Superior temporal gyrus (tissue), 1 donor: Measurements from ENCODE around the gene JPH3.
A peak's percentile ranks its signal among the peaks of the same experiment; 100 is the strongest.

ENCODE experiments used
- DNase-seq: peaks from one replicate; pipeline ENCODE4 v3.0.0-alpha.2; 2016; ENCODE audit errors: extremely low spot score

JPH3 gene

GRCh38 chr16:87653234-87653633 lies 50.9 kb downstream of the JPH3 start:
- DNase-seq: no peak

GRCh38 chr16:87654826-87655225 lies 52.5 kb downstream of the JPH3 start:
- no peak for DNase-seq

DNA sequence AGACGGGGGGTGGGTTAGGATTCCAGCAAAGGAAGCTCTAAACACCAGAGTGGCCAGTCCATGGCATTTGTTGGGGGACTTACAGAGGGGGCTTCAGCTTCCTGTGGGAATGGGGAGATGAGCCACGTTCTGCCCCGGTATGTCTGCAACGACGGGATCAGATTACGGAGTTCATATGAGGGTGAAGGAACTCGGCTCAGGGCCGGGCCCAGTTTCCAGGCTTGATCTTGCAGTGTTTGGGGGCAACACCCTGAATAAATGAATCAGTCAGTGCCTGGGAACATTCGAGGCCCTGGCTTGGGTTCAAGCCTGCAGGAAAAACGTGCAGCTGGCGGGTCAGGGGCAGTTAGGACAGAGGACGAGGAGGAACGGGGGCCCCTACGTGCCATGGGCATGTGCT lies 54.0 kb downstream of the JPH3 start:
- DNase-seq: no peak

GRCh38 chr16:87657621-87658192 lies 55.4 kb downstream of the JPH3 start:
- DNase-seq: no peak

- DNase-seq: no peak
Measured at GRCh38 chr16:87658564-87659225, 56.4 kb downstream of the JPH3 start.

GRCh38 chr16:87661561-87661960 lies 59.3 kb downstream of the JPH3 start:
- no peak for DNase-seq

DNA sequence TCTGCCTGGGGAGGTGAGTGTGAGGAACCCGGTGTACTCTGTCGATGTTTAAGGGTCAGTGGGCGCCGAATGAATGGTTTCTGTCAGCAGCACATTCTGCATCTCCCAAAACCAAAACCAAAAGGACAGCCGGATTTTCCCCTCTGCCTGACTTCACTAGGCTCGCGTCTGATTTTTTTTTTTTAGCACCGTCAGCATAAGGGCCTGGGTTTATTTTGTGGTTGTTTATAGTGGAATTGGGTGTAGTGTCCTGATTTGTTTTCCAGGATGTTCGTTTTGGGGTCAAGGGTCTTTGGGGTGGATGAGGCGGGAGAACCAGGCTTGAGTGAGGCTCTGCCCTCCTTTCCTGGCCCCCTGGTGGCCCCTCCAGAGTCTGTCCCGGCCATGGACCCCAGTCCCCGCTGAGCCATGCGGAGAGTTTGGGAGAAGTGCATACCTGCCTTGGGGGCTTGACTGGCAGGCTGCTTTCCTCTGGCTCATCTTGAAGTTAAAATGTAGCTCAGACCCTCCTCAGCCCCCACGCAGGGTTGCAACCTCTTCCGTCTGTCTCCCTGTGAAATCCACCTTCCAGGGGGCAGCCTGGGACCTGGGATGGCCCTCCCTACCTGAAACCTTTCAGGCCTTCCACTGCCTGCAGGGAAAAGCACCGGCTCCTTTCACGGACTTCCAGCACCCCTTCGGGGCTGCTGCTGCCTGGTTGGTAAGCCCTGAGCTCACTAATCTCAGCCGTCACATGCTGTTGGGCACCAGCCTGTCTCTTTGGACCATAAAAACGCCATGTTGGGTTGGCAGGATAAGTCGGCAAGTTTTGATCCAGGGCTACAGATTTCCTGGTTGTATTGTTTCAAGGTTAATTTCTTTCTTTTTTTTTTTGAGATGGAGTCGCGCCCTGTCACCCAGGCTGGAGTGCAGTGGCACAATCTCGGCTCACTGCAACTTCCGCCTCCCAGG lies 60.2 kb downstream of the JPH3 start:
- no peak for DNase-seq

GRCh38 chr16:87664792-87665191 lies 62.5 kb downstream of the JPH3 start:
- DNase-seq: no peak

DNA sequence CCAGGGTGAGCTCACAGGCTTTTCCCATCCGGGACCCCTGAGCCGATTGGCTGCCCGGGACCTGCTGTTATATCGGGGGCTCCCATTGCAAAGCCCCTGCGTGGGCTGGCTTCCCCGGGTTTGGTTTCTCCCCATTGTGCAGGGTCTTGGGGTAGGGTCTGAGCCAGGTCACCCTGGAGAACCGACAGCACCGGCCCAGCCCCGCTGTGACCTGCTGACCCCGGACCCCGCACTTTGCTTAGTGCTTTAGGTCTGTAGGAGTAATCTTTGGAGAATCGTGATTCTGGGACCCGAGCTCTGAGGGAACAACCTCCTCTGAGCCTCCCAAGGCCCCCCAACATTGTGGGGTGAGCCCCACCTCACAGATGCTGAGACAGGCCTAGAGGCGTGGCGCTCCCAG lies 62.9 kb downstream of the JPH3 start:
- no peak for DNase-seq

DNA sequence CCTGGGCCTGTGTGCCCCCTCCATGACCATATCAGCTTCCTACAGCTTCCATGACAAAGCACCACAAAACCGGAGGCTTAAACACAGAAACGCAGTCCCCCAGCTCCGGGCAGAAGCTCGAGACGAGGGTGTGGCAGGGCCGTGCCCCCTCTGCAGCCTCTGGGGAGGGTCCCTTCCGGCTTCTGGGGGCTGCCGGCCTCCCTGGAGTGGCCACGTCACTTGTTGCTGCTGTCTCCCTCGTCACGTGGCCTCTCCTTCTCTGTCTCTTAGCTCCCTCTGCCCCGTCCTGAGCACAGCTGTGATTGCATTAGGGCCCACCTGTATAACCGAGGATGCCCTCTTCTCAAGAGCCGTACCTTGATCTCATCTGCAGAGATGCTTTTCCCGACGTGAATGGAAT lies 64.6 kb downstream of the JPH3 start:
- no peak for DNase-seq

DNA sequence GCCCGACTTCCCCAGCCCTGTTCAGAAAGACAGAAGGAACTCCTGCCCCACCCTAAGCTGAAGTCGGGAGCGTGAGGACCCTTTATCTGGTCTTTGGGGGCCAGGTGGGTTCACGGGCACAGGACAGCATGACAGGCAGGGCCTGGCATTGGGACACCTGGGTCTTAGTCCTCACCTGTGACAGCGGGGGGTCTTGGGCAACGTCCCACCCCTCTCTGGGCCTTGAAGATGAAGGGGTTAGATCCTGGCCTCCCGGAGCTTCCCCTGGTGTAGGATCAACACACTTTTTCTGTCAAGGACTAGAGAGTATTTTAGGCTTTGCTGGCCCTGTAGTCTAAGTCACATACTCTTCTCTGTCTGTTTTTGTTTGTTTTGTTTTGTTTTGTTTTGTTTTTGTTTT lies 65.1 kb downstream of the JPH3 start:
- no peak for DNase-seq

DNA sequence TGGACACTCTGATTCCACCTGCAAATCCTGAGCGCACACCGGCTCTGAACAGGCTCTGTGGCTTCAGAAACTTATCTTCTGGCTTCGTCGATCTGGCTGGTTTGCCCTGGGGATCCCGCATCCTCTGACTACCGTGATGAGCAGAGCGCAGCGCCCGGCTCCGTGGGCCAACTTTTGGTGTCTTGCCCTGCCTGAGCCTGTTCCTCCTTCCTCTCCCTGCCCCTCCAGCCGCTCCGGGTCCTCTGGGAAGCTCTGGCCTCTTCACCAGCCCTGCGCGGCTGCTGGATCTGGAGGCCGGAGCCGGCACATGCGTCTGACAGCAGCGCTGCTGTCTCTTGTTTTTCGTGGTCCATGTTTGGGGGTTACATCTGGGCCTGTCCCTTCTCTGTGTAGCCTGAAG lies 65.6 kb downstream of the JPH3 start:
- no peak for DNase-seq

- no peak for DNase-seq
Measured at GRCh38 chr16:87669672-87670071, 67.4 kb downstream of the JPH3 start.

DNA sequence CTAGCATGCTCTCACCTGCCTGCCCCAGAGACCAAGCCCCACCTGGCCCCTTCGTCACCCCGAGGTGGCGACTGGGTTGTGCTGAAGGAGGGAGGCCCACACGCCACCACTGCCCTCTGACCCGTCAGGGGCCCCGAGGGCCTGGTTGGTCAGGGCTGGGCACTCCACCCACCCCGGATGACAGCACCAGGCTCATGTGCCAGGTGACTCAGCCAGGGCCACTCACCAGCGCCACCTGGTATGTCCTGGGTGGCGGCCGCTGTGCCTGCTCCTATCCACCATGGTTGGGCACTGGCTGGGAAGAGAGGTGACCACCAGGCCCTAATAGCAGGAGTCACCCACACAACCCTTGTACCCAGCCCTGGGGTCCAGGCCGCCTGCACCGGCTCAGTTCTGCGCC lies 68.9 kb downstream of the JPH3 start:
- DNase-seq: no peak

GRCh38 chr16:87671715-87672270 lies 69.5 kb downstream of the JPH3 start:
- no peak for DNase-seq

DNA sequence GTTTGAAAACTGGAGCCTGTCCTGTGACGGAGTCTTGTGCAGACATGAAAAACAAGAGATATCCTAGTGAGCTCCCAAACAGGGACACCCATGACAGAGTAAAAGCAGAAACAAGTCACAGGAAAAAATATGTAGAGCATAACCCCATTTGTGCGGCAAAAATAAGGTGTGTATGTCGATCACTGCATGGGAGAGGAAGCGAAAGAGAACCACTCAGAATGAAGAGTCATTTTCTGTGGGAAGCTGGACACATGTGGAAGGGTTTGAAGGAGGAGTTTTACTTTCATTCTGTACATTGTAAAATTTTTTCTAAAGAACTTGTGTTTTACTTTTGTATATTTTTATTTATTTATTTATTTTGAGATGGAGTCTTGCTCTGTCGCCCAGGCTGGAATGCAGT lies 72.1 kb downstream of the JPH3 start:
- peak; percentile 5 for DNase-seq

DNA sequence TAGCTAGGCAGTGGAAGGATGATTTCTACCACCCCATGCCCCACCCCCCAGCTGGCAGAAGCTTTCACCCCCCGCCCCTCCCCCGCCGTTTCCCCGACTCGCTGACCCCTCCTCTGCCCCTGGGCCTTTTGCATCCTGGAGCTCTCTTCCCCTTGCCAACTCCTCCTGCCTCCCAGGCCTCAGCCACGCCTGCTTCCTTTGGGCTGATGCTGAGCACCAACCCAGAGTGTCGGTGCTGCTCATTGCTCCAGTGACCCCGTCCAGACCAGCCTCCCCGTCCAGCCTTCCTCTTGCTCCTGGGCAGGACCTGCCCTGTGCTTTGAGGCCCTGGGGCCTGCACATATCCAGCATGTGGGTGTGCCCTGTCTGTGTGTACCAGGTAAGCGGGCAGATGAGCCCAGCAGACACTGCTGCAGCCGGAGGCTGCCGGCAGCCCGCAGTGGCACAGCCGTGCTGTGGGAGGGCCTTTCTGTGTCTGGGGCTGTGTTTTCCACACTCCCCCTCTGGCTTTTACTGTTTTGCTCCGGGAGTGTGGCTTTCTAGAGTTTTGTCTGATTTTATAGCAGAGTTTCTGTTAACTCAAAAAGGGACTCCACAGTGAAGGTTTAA lies 72.9 kb downstream of the JPH3 start:
- no peak for DNase-seq

DNA sequence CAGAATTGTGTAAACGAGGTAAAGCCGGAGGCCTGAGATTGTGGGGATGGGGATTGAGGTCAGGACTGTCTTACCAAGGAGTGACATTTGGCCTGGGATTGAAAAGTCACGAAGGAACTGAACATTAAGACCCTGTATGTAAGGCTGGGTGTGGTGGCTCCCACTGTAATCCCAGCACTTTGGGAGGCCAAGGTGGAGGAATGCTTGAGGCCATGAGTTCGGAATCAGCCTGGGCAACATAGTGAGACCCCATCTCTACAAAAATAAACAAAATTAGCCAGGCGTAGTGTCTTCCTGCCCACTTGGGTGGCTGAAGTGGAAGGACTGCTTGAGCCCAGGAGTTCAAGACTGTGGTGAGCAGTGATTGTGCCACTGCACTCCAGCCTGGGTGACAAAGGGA lies 75.5 kb downstream of the JPH3 start:
- DNase-seq: no peak

DNA sequence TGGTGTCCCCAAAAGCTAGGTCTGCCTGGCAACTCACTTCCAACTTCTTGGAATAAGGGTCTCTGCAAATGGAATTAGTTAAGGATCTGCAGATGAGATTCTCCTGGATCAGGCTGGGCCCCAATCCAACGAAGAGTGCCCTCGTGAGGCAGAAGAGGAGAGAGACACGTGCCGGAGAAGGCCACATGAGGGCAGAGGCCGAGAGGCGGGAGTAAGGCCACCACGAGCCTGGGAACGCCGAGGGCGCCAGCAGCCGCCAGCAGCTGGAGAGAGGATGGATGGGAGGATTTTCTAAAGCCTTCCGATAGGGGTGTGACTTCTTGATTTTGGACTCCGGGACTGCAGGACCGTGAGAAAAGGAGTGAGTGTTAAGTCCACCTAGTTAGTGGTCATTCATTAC lies 76.3 kb downstream of the JPH3 start:
- DNase-seq: no peak

DNA sequence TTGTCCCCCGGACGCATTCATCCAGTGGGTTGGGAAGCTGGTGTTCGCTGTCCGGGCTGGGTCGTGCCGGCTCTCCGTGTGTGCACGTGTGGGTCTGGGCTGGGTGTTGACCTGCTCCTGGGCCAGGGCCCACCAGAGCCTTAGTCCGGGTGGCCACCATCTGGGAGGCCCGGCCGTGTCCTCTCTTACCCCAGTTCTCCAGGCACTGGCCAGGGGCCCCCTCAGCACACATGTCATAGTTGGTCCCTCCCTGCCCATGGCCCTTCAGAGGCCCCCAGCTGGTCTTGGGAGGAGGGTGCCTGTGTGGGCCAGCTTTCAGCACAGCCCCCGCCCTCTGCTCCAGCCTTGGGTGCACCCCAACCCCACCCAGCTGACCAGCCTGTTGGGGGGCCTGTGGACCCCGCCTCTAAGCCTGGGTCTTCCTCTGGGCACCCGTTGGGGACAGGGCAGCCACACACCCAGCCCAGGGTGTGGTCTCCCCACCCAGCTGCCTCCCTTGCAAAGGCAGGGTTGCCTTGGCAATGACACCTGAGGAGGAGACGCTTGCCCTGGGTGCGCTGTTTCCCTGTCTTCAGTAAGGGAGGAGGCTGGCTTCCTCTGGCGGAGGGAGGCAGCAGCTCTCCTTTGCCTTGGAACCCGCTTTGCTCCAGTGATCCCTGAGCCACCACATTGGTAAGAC lies 77.4 kb downstream of the JPH3 start:
- no peak for DNase-seq

GRCh38 chr16:87680272-87680644 lies 78.0 kb downstream of the JPH3 start:
- no peak for DNase-seq
